ENCODE results near the gene RNF223.

RNF223 gene

GRCh38 chr1:1051127-1051810 is 22.8 kb downstream of the RNF223 start:
- Histone ChIP-seq H2BK15ac (replicated peaks; ENCODE audit: low read depth) (no peak overlapping the region), H3K4me3 (ENCODE audit: low read length) (no peak overlapping the region), H2BK120ac (ENCODE audit: low read depth, low read length) (no peak overlapping the region), H3K4me2 (ENCODE audit: low read length) (no peak overlapping the region), H3K4me1 (ENCODE audit: control insufficient read depth, low read depth, low read length) (no peaks in the 10 kb centered on the region), H3K56ac (ENCODE audit: low read length) (no peak overlapping the region), H3K27me3 (ENCODE audit: insufficient read depth, low read length, poor library complexity) (no peaks in the 10 kb centered on the region), H3K9ac (ENCODE audit: low read length) (no peak overlapping the region), H2BK5ac (ENCODE audit: low read length) (no peak overlapping the region), H3K4ac (ENCODE audit: low read depth, low read length) (no peak overlapping the region), H3K18ac (ENCODE audit: low read length) (no peak overlapping the region), H3K79me1 (ENCODE audit: low read length) (no peaks in the 10 kb centered on the region), H3K36me3 (ENCODE audit: control insufficient read depth, insufficient read depth, low read length) (peaks cover 4% of the 10 kb centered on the region), H3K27ac (ENCODE audit: low read depth, low read length) (no peak overlapping the region), H3K23ac (ENCODE audit: low read length) (no peak overlapping the region), H4K5ac (ENCODE audit: low read length) (no peak overlapping the region), H2AK5ac (ENCODE audit: low read length) (no peak overlapping the region), H3K79me2 (ENCODE audit: control insufficient read depth, insufficient read depth, low read length) (no peaks in the 10 kb centered on the region), H4K8ac (ENCODE audit: low read depth, low read length) (no peak overlapping the region)
- DNase-seq: no peak
- no CpG with 5 or more reads among the region's 46 CpGs for WGBS (ENCODE audit: extremely low coverage, insufficient coverage, low lambda C conversion rate)

- no peaks in the 10 kb centered on the region for H3K79me1 ChIP-seq (ENCODE audit: low read length)
- H3K4me1 ChIP-seq (ENCODE audit: control insufficient read depth, low read depth, low read length): no peaks in the 10 kb centered on the region
- H3K27ac ChIP-seq (ENCODE audit: low read depth, low read length): no peak overlapping the region
- H3K18ac ChIP-seq (ENCODE audit: low read length): no peak overlapping the region
- peaks cover 5% of the 10 kb centered on the region for H3K36me3 ChIP-seq (ENCODE audit: control insufficient read depth, insufficient read depth, low read length)
- no peak overlapping the region for H3K23ac ChIP-seq (ENCODE audit: low read length)
- no peak overlapping the region for H3K56ac ChIP-seq (ENCODE audit: low read length)
- H3K27me3 ChIP-seq (ENCODE audit: insufficient read depth, low read length, poor library complexity): no peaks in the 10 kb centered on the region
- no peak overlapping the region for H2BK120ac ChIP-seq (ENCODE audit: low read depth, low read length)
- H3K4me2 ChIP-seq (ENCODE audit: low read length): no peak overlapping the region
- no peak overlapping the region for H3K4ac ChIP-seq (ENCODE audit: low read depth, low read length)
- no peak overlapping the region for H4K8ac ChIP-seq (ENCODE audit: low read depth, low read length)
- H3K9ac ChIP-seq (ENCODE audit: low read length): no peak overlapping the region
- H2AK5ac ChIP-seq (ENCODE audit: low read length): no peak overlapping the region
- no peak overlapping the region for H2BK5ac ChIP-seq (ENCODE audit: low read length)
- WGBS (ENCODE audit: extremely low coverage, insufficient coverage, low lambda C conversion rate): no CpG with 5 or more reads among the region's 32 CpGs
- no peak for DNase-seq
- no peaks in the 10 kb centered on the region for H3K79me2 ChIP-seq (ENCODE audit: control insufficient read depth, insufficient read depth, low read length)
- no peak overlapping the region for H3K4me3 ChIP-seq (ENCODE audit: low read length)
- H4K5ac ChIP-seq (ENCODE audit: low read length): no peak overlapping the region
- no peak overlapping the region for H2BK15ac ChIP-seq (replicated peaks; ENCODE audit: low read depth)
These were observed 23.5 kb downstream of the RNF223 start for GRCh38 chr1:1050577-1051052.

GRCh38 chr1:1049318-1050165 is 24.6 kb downstream of the RNF223 start:
- no peak overlapping the region for H3K4ac ChIP-seq (ENCODE audit: low read depth, low read length)
- peaks cover 7% of the 10 kb centered on the region for H3K36me3 ChIP-seq (ENCODE audit: control insufficient read depth, insufficient read depth, low read length)
- no peak overlapping the region for H4K5ac ChIP-seq (ENCODE audit: low read length)
- H2BK120ac ChIP-seq (ENCODE audit: low read depth, low read length): no peak overlapping the region
- no peak overlapping the region for H2BK15ac ChIP-seq (replicated peaks; ENCODE audit: low read depth)
- H2BK5ac ChIP-seq (ENCODE audit: low read length): no peak overlapping the region
- DNase-seq: no peak
- H3K27me3 ChIP-seq (ENCODE audit: insufficient read depth, low read length, poor library complexity): no peaks in the 10 kb centered on the region
- WGBS (ENCODE audit: extremely low coverage, insufficient coverage, low lambda C conversion rate): no CpG with 5 or more reads among the region's 57 CpGs
- no peak overlapping the region for H2AK5ac ChIP-seq (ENCODE audit: low read length)
- H3K23ac ChIP-seq (ENCODE audit: low read length): no peak overlapping the region
- H3K4me3 ChIP-seq (ENCODE audit: low read length): no peak overlapping the region
- H3K18ac ChIP-seq (ENCODE audit: low read length): no peak overlapping the region
- no peak overlapping the region for H3K9ac ChIP-seq (ENCODE audit: low read length)
- no peak overlapping the region for H4K8ac ChIP-seq (ENCODE audit: low read depth, low read length)
- no peak overlapping the region for H3K27ac ChIP-seq (ENCODE audit: low read depth, low read length)
- H3K4me2 ChIP-seq (ENCODE audit: low read length): no peak overlapping the region
- H3K4me1 ChIP-seq (ENCODE audit: control insufficient read depth, low read depth, low read length): no peaks in the 10 kb centered on the region
- H3K79me1 ChIP-seq (ENCODE audit: low read length): no peaks in the 10 kb centered on the region
- no peaks in the 10 kb centered on the region for H3K79me2 ChIP-seq (ENCODE audit: control insufficient read depth, insufficient read depth, low read length)
- no peak overlapping the region for H3K56ac ChIP-seq (ENCODE audit: low read length)

- H2BK120ac ChIP-seq (ENCODE audit: low read depth, low read length): no peak overlapping the region
- H4K5ac ChIP-seq (ENCODE audit: low read length): no peak overlapping the region
- peaks cover 9% of the 10 kb centered on the region for H3K36me3 ChIP-seq (ENCODE audit: control insufficient read depth, insufficient read depth, low read length)
- no peaks in the 10 kb centered on the region for H3K27me3 ChIP-seq (ENCODE audit: insufficient read depth, low read length, poor library complexity)
- no peak overlapping the region for H3K56ac ChIP-seq (ENCODE audit: low read length)
- no peak overlapping the region for H3K4me3 ChIP-seq (ENCODE audit: low read length)
- no peak overlapping the region for H3K23ac ChIP-seq (ENCODE audit: low read length)
- H2AK5ac ChIP-seq (ENCODE audit: low read length): no peak overlapping the region
- no peaks in the 10 kb centered on the region for H3K4me1 ChIP-seq (ENCODE audit: control insufficient read depth, low read depth, low read length)
- no peak overlapping the region for H2BK15ac ChIP-seq (replicated peaks; ENCODE audit: low read depth)
- no peak overlapping the region for H2BK5ac ChIP-seq (ENCODE audit: low read length)
- WGBS (ENCODE audit: extremely low coverage, insufficient coverage, low lambda C conversion rate): no CpG with 5 or more reads among the region's 28 CpGs
- no peak overlapping the region for H3K18ac ChIP-seq (ENCODE audit: low read length)
- no peak overlapping the region for H3K9ac ChIP-seq (ENCODE audit: low read length)
- H3K4me2 ChIP-seq (ENCODE audit: low read length): no peak overlapping the region
- no peak overlapping the region for H3K4ac ChIP-seq (ENCODE audit: low read depth, low read length)
- no peaks in the 10 kb centered on the region for H3K79me2 ChIP-seq (ENCODE audit: control insufficient read depth, insufficient read depth, low read length)
- H3K27ac ChIP-seq (ENCODE audit: low read depth, low read length): no peak overlapping the region
- no peaks in the 10 kb centered on the region for H3K79me1 ChIP-seq (ENCODE audit: low read length)
- no peak overlapping the region for H4K8ac ChIP-seq (ENCODE audit: low read depth, low read length)
- no peak for DNase-seq
These were observed 25.3 kb downstream of the RNF223 start for GRCh38 chr1:1048765-1049164.

GRCh38 chr1:1047963-1048362 is 26.1 kb downstream of the RNF223 start:
- H3K79me2 ChIP-seq (ENCODE audit: control insufficient read depth, insufficient read depth, low read length): no peaks in the 10 kb centered on the region
- no peaks in the 10 kb centered on the region for H3K27me3 ChIP-seq (ENCODE audit: insufficient read depth, low read length, poor library complexity)
- H3K4me1 ChIP-seq (ENCODE audit: control insufficient read depth, low read depth, low read length): no peaks in the 10 kb centered on the region
- H3K79me1 ChIP-seq (ENCODE audit: low read length): no peaks in the 10 kb centered on the region
- no peak overlapping the region for H3K4me2 ChIP-seq (ENCODE audit: low read length)
- H3K56ac ChIP-seq (ENCODE audit: low read length): no peak overlapping the region
- no peak overlapping the region for H2BK120ac ChIP-seq (ENCODE audit: low read depth, low read length)
- no peak overlapping the region for H3K9ac ChIP-seq (ENCODE audit: low read length)
- H4K8ac ChIP-seq (ENCODE audit: low read depth, low read length): no peak overlapping the region
- no peak overlapping the region for H2BK5ac ChIP-seq (ENCODE audit: low read length)
- no peak overlapping the region for H3K23ac ChIP-seq (ENCODE audit: low read length)
- no peak overlapping the region for H4K5ac ChIP-seq (ENCODE audit: low read length)
- H3K4ac ChIP-seq (ENCODE audit: low read depth, low read length): no peak overlapping the region
- no CpG with 5 or more reads among the region's 25 CpGs for WGBS (ENCODE audit: extremely low coverage, insufficient coverage, low lambda C conversion rate)
- H3K4me3 ChIP-seq (ENCODE audit: low read length): no peak overlapping the region
- no peak overlapping the region for H2AK5ac ChIP-seq (ENCODE audit: low read length)
- H2BK15ac ChIP-seq (replicated peaks; ENCODE audit: low read depth): no peak overlapping the region
- H3K27ac ChIP-seq (ENCODE audit: low read depth, low read length): no peak overlapping the region
- no peak for DNase-seq
- no peak overlapping the region for H3K18ac ChIP-seq (ENCODE audit: low read length)
- peaks cover 9% of the 10 kb centered on the region for H3K36me3 ChIP-seq (ENCODE audit: control insufficient read depth, insufficient read depth, low read length)

Measured in mesendoderm (in vitro differentiated cells).